Measurements from ENCODE around the gene EEFSEC. TPM values are rescaled to one million over a fixed set of nuclear protein-coding genes. Genes with fewer than 3 reads are reported as not detected.

EEFSEC gene
- total RNA-seq, 4 donors from 2014 or later = 11.5 to 18.7 (median 14.9) TPM

DNA sequence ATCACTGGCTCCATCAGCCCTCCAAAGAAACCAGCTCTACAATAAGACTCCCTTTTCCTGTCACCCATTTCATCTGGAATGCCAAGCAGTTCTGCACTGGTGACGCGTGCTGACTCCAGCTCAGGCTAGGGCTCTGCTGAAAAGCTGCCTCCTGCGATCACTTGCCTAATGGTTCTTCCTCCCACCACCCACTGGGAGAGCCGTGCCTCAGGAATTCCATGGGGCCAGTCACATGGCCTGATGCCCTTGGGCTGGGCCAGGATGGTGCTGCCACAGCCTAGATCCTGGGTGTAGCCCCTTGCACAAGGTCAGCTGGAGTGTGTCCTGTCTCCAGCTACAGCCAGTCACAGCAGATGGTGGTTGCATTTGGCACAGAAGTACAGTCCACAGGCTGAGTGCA, 214.5 kb downstream of the EEFSEC start:
- TF ChIP-seq, protein P1, sequence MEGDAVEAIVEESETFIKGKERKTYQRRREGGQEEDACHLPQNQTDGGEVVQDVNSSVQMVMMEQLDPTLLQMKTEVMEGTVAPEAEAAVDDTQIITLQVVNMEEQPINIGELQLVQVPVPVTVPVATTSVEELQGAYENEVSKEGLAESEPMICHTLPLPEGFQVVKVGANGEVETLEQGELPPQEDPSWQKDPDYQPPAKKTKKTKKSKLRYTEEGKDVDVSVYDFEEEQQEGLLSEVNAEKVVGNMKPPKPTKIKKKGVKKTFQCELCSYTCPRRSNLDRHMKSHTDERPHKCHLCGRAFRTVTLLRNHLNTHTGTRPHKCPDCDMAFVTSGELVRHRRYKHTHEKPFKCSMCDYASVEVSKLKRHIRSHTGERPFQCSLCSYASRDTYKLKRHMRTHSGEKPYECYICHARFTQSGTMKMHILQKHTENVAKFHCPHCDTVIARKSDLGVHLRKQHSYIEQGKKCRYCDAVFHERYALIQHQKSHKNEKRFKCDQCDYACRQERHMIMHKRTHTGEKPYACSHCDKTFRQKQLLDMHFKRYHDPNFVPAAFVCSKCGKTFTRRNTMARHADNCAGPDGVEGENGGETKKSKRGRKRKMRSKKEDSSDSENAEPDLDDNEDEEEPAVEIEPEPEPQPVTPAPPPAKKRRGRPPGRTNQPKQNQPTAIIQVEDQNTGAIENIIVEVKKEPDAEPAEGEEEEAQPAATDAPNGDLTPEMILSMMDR (IDR thresholded peaks at IDR 0.05) = no peak
- no peak for TF ChIP-seq POLR2A (IDR thresholded peaks at IDR 0.05)
- no peaks in the 10 kb centered on the region for H3K27me3 ChIP-seq
- WGBS, 2 donors = 89 to 94% methylated on average over 3 to 4 of the region's 4 CpGs
- DNase-seq = no peak
- intact Hi-C loops (cut with DNase I) = no loop called here
- H3K27ac ChIP-seq = no peak overlapping the region
- H3K36me3 ChIP-seq = peaks cover 0 to 27% (median 0%) of the 10 kb centered on the region in 3 donors
- H3K4me3 ChIP-seq = no peak overlapping the region
- H3K4me1 ChIP-seq = peaks cover 0 to 6% (median 0%) of the 10 kb centered on the region in 3 donors
- H3K9me3 ChIP-seq = no peaks in the 10 kb centered on the region

DNA sequence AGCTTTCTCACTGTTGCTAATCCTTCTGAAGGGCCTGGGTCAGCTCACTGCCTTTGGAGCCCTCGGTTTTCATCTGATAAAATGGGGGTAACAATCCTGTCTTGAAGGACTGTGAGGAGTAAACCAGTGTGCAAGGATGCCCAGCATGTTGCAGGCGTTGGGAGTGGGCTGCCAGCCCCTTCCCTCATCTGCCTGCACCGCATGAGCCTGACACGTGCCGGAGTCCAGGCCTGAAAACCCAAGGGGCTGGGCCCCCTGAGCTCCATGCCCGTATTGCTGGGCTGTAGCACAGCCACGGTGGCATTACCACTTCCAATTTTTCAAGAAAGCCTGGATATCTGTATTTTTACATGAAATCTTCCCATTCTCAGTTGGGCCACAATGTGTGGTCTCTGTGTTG, 215.3 kb downstream of the EEFSEC start:
- Histone ChIP-seq H3K4me3 (no peak overlapping the region), H3K36me3 (peaks cover 0 to 30% (median 0%) of the 10 kb centered on the region in 3 donors), H3K9me3 (no peaks in the 10 kb centered on the region), H3K27me3 (no peaks in the 10 kb centered on the region), H3K4me1 (peaks cover 0 to 6% (median 0%) of the 10 kb centered on the region in 3 donors), H3K27ac (no peak overlapping the region)
- TF ChIP-seq, protein P1 (IDR thresholded peaks at IDR 0.05) = no peak
- no peak for TF ChIP-seq POLR2A (IDR thresholded peaks at IDR 0.05)
- intact Hi-C loops (cut with DNase I) = no loop called here
- no peak for DNase-seq
- WGBS, 2 donors = 80 to 94% methylated on average over 6 to 7 of the region's 7 CpGs

DNA sequence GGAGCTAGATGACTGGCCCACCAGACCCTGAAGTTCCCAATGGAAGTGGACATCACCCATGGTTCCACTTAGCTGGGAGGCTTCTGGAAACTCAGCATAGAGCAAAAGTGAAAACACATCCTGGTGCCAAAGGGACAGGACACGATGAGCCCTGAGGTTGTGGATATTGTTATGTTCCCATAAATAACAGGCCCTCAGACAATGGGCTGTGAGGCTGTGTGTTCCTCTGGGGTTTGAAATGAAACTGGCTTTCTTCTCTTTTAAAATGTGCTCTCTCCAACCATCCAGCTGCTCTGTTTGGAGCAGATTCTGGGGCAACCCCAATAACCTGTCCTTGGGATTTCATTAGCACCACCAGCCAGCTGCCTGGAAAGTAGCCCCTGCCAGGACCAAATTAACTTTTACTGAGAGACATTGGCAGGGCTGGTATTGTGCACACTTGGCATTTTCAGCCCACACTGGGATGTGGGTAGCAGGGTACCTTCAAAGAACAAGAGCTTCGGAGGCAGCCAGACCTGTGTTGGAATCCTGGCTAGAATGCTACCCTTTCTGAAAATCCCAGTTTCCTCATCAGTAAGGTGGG, 215.9 kb downstream of the EEFSEC start:
- Histone ChIP-seq H3K36me3 (peaks cover 0 to 31% (median 0%) of the 10 kb centered on the region in 3 donors), H3K9me3 (no peaks in the 10 kb centered on the region), H3K27me3 (no peaks in the 10 kb centered on the region), H3K4me3 (no peak overlapping the region), H3K4me1 (peaks cover 0 to 6% (median 0%) of the 10 kb centered on the region in 3 donors), H3K27ac (no peak overlapping the region)
- WGBS, 2 donors = 52 to 64% methylated on average over 2 of the region's 2 CpGs
- no peak for DNase-seq
- TF ChIP-seq, protein P1 (IDR thresholded peaks at IDR 0.05) = no peak
- TF ChIP-seq POLR2A (IDR thresholded peaks at IDR 0.05) = no peak
- intact Hi-C loops (cut with DNase I) = no loop called here

DNA sequence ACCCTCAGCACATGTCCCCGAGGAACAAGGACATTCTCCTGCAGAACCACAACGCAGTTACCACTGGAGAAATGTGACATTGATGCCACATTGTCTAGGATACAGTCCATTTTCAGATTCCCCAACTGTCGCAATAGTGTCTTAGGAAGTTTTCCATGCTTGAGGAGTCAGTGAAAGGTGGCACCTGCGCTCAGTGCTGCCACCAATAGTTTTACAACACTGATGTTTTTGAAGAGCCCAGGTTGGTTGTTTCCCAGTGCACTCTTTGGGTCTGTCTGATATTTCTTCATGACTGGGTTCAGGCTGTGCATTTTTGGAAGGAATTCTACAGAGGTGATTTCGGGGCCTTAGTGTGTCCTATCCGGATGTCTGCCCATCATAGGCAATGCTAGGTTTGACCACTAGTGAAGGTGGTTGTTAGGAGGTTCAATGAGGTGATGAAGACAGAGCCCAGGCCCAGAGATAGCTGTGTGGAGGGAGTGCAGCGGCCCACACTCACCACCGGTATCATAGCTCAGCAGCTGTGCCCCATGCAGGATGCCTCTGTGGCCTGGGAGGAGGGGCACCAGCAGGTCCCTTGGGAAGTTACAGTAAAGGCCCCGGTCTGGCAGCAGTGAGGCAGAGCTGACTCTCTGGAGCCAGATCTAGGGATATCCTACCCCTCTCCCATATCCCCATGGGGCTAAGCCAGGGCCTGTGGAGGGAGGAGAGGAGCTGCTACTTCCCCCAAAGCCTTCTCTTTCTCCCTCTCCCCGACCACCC, 216.8 kb downstream of the EEFSEC start:
- Histone ChIP-seq H3K36me3 (peaks cover 0 to 31% (median 0%) of the 10 kb centered on the region in 3 donors), H3K27ac (no peak overlapping the region), H3K4me3 (no peak overlapping the region), H3K9me3 (no peaks in the 10 kb centered on the region), H3K27me3 (no peaks in the 10 kb centered on the region), H3K4me1 (peaks cover 0 to 6% (median 0%) of the 10 kb centered on the region in 3 donors)
- DNase-seq = no peak
- TF ChIP-seq, protein P1 (IDR thresholded peaks at IDR 0.05) = no peak
- no peak for TF ChIP-seq POLR2A (IDR thresholded peaks at IDR 0.05)
- intact Hi-C loops (cut with DNase I) = no loop called here
- WGBS, 2 donors = 94 to 98% methylated on average over 6 to 8 of the region's 10 CpGs

DNA sequence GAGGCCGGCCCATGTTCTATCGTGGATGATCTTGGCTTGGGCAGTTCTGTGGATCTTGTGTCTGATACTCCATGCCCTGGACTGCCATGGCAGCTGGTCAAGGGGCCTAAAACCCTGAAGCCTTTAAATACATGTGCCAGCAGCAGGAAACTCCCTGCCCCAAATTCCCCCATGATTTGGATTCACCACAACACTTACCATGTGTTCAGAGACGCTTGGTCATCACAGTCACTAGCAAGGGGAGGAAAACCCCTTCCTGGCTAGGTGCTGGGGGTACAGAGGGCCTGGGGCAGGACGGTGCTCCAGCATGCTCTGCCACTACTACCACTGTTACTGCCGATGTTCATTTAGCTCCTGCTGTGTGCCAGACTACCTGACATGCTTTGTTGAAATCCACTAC, 219.0 kb downstream of the EEFSEC start:
- intact Hi-C loops (cut with DNase I) = no loop called here
- no peak overlapping the region for H3K27ac ChIP-seq
- no peak for TF ChIP-seq POLR2A (IDR thresholded peaks at IDR 0.05)
- TF ChIP-seq, protein P1 (IDR thresholded peaks at IDR 0.05) = no peak

More for the DNA sequence above, 219.0 kb downstream of the EEFSEC start:
- H3K36me3 ChIP-seq = peaks cover 0 to 25% (median 0%) of the 10 kb centered on the region in 3 donors
- no peak for DNase-seq
- H3K27me3 ChIP-seq = no peaks in the 10 kb centered on the region
- no peaks in the 10 kb centered on the region for H3K9me3 ChIP-seq
- peaks cover 0 to 6% (median 0%) of the 10 kb centered on the region in 3 donors for H3K4me1 ChIP-seq
- 76 to 92% methylated on average over 3 to 5 of the region's 5 CpGs for WGBS, 2 donors
- no peak overlapping the region for H3K4me3 ChIP-seq

Data from esophagus squamous epithelium (tissue), 5 donors.